ENCODE data around the gene NSUN2.

DNA sequence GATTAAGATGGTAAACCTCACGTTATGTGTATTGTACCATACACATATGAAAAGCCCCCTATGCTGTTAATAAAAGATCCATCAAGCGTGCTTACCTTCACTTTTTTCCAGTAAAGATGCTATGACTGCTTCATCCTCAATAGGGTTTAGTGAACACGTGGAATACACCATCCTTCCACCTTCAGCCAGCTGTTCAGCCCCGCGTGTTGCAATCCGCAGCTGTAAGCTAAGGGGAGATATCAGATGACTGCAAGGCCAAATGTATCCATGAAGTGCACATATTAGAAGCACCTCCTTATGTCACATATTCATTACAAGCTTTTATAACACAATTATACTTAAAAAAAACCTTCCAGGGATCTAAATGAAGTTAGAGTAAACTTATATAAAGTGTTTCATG, 16.2 kb downstream of the NSUN2 start:
- TF ChIP-seq, protein P1, sequence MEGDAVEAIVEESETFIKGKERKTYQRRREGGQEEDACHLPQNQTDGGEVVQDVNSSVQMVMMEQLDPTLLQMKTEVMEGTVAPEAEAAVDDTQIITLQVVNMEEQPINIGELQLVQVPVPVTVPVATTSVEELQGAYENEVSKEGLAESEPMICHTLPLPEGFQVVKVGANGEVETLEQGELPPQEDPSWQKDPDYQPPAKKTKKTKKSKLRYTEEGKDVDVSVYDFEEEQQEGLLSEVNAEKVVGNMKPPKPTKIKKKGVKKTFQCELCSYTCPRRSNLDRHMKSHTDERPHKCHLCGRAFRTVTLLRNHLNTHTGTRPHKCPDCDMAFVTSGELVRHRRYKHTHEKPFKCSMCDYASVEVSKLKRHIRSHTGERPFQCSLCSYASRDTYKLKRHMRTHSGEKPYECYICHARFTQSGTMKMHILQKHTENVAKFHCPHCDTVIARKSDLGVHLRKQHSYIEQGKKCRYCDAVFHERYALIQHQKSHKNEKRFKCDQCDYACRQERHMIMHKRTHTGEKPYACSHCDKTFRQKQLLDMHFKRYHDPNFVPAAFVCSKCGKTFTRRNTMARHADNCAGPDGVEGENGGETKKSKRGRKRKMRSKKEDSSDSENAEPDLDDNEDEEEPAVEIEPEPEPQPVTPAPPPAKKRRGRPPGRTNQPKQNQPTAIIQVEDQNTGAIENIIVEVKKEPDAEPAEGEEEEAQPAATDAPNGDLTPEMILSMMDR (conservative IDR thresholded peaks at IDR 0.05; ENCODE audit: low read depth in 2 of 2), result no peak
- TF ChIP-seq CREB1 (CRISPR knock-in tag; IDR thresholded peaks at IDR 0.05; ENCODE audit: low read depth), result no peak
- TF ChIP-seq JUNB (IDR thresholded peaks at IDR 0.05; ENCODE audit: unreplicated experiment), result no peak
- TF ChIP-seq, protein P2, sequence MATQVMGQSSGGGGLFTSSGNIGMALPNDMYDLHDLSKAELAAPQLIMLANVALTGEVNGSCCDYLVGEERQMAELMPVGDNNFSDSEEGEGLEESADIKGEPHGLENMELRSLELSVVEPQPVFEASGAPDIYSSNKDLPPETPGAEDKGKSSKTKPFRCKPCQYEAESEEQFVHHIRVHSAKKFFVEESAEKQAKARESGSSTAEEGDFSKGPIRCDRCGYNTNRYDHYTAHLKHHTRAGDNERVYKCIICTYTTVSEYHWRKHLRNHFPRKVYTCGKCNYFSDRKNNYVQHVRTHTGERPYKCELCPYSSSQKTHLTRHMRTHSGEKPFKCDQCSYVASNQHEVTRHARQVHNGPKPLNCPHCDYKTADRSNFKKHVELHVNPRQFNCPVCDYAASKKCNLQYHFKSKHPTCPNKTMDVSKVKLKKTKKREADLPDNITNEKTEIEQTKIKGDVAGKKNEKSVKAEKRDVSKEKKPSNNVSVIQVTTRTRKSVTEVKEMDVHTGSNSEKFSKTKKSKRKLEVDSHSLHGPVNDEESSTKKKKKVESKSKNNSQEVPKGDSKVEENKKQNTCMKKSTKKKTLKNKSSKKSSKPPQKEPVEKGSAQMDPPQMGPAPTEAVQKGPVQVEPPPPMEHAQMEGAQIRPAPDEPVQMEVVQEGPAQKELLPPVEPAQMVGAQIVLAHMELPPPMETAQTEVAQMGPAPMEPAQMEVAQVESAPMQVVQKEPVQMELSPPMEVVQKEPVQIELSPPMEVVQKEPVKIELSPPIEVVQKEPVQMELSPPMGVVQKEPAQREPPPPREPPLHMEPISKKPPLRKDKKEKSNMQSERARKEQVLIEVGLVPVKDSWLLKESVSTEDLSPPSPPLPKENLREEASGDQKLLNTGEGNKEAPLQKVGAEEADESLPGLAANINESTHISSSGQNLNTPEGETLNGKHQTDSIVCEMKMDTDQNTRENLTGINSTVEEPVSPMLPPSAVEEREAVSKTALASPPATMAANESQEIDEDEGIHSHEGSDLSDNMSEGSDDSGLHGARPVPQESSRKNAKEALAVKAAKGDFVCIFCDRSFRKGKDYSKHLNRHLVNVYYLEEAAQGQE (IDR thresholded peaks at IDR 0.05; ENCODE audit: unreplicated experiment), result no peak
- TF ChIP-seq, protein P3, sequence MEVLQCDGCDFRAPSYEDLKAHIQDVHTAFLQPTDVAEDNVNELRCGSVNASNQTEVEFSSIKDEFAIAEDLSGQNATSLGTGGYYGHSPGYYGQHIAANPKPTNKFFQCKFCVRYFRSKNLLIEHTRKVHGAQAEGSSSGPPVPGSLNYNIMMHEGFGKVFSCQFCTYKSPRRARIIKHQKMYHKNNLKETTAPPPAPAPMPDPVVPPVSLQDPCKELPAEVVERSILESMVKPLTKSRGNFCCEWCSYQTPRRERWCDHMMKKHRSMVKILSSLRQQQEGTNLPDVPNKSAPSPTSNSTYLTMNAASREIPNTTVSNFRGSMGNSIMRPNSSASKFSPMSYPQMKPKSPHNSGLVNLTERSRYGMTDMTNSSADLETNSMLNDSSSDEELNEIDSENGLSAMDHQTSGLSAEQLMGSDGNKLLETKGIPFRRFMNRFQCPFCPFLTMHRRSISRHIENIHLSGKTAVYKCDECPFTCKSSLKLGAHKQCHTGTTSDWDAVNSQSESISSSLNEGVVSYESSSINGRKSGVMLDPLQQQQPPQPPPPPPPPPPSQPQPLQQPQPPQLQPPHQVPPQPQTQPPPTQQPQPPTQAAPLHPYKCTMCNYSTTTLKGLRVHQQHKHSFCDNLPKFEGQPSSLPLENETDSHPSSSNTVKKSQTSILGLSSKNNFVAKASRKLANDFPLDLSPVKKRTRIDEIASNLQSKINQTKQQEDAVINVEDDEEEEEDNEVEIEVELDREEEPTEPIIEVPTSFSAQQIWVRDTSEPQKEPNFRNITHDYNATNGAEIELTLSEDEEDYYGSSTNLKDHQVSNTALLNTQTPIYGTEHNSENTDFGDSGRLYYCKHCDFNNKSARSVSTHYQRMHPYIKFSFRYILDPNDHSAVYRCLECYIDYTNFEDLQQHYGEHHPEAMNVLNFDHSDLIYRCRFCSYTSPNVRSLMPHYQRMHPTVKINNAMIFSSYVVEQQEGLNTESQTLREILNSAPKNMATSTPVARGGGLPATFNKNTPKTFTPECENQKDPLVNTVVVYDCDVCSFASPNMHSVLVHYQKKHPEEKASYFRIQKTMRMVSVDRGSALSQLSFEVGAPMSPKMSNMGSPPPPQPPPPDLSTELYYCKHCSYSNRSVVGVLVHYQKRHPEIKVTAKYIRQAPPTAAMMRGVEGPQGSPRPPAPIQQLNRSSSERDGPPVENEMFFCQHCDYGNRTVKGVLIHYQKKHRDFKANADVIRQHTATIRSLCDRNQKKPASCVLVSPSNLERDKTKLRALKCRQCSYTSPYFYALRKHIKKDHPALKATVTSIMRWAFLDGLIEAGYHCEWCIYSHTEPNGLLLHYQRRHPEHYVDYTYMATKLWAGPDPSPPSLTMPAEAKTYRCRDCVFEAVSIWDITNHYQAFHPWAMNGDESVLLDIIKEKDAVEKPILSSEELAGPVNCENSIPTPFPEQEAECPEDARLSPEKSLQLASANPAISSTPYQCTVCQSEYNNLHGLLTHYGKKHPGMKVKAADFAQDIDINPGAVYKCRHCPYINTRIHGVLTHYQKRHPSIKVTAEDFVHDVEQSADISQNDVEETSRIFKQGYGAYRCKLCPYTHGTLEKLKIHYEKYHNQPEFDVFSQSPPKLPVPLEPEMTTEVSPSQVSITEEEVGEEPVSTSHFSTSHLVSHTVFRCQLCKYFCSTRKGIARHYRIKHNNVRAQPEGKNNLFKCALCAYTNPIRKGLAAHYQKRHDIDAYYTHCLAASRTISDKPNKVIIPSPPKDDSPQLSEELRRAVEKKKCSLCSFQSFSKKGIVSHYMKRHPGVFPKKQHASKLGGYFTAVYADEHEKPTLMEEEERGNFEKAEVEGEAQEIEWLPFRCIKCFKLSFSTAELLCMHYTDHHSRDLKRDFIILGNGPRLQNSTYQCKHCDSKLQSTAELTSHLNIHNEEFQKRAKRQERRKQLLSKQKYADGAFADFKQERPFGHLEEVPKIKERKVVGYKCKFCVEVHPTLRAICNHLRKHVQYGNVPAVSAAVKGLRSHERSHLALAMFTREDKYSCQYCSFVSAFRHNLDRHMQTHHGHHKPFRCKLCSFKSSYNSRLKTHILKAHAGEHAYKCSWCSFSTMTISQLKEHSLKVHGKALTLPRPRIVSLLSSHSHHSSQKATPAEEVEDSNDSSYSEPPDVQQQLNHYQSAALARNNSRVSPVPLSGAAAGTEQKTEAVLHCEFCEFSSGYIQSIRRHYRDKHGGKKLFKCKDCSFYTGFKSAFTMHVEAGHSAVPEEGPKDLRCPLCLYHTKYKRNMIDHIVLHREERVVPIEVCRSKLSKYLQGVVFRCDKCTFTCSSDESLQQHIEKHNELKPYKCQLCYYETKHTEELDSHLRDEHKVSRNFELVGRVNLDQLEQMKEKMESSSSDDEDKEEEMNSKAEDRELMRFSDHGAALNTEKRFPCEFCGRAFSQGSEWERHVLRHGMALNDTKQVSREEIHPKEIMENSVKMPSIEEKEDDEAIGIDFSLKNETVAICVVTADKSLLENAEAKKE (CRISPR knock-in tag; IDR thresholded peaks at IDR 0.05), result no peak
- TF ChIP-seq EZH2 (IDR thresholded peaks at IDR 0.05; ENCODE audit: low read depth, unreplicated experiment), result no peak
- no peak for TF ChIP-seq ZNF331 (CRISPR knock-in tag; IDR thresholded peaks at IDR 0.05; ENCODE audit: low read depth)
- TF ChIP-seq POLR2AphosphoS5 (IDR thresholded peaks at IDR 0.05; ENCODE audit: low read depth), result no peak
